Measurements from ENCODE around the gene LCN10. TPM values are rescaled to one million over a fixed set of nuclear protein-coding genes. Genes with fewer than 3 reads are reported as not detected.

Gene LCN10
- total and polyA plus RNA-seq, 9 of the 15 experiments (the other 6 are each of a cell fraction or from before 2014, with no cell fraction given) = 0.10 to 0.21 (median 0.14) TPM; not detected in 6

DNA sequence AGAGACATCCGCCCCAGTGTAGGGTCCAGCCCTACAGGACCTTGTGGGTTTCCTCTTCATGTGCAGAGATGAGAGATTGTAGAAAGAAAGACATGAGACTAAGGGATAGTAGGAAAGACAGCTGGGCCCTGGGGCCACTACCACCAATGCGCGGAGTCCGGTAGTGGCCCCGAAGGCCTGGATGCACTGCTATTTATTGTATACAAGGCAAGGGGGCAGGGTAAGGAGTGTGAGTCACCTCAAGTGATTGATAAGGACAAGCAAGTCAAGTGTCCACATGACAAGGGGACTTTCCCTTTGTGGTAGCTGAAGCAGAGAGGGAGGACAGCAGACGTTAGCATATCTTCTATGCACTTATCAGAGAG is 42.2 kb upstream of the LCN10 start (continued):
- TF ChIP-seq CEBPZ (IDR thresholded peaks at IDR 0.05; ENCODE audit: borderline replicate concordance, low read depth, low read length) (no peak), JUN (IDR thresholded peaks at IDR 0.05; ENCODE audit: borderline replicate concordance, low read depth, low read length) (peak; percentile 83), JUN (CRISPR knock-in tag; IDR thresholded peaks at IDR 0.05; ENCODE audit: borderline replicate concordance) (no peak), NKRF (IDR thresholded peaks at IDR 0.05; ENCODE audit: borderline replicate concordance) (no peak), ZNF175 (CRISPR knock-in tag; IDR thresholded peaks at IDR 0.05; ENCODE audit: low read depth) (0 out of 2 replicates have a peak, but pooled peaks have one; percentile 37), ZNF512 (tag; IDR thresholded peaks at IDR 0.05) (no peak), CBX5 (IDR thresholded peaks at IDR 0.05; ENCODE audit: borderline replicate concordance, low read depth) (no peak), KHSRP (IDR thresholded peaks at IDR 0.05) (no peak), EHMT2 (IDR thresholded peaks at IDR 0.05) (no peak), NR1H2 (CRISPR knock-in tag; IDR thresholded peaks at IDR 0.05) (no peak), ZC3H11A (IDR thresholded peaks at IDR 0.05; ENCODE audit: low read depth, low read length) (no peak), TARDBP (IDR thresholded peaks at IDR 0.05) (no peak), ESRRA (IDR thresholded peaks at IDR 0.05; ENCODE audit: borderline replicate concordance, low read depth) (0 out of 2 replicates have a peak, but pooled peaks have one; percentile 17), BHLHE40 (IDR thresholded peaks at IDR 0.05; ENCODE audit: low read length) (peak; percentile 92), ZBTB9 (CRISPR knock-in tag; IDR thresholded peaks at IDR 0.05) (no peak), YY1 (IDR thresholded peaks at IDR 0.05; ENCODE audit: borderline replicate concordance in 1 of 3, control insufficient read depth in 1 of 3, extremely low read depth in 1 of 3, insufficient read depth in 3 of 3, insufficient read length in 1 of 3, insufficient replicate concordance in 2 of 3, low read depth in 1 of 3, low read length in 2 of 3) (no peak), MAFG (tag; conservative IDR thresholded peaks at IDR 0.05) (no peak), ZNF217 (CRISPR knock-in tag; IDR thresholded peaks at IDR 0.05) (no peak), POLR2G (IDR thresholded peaks at IDR 0.05; ENCODE audit: low read depth, low read length) (0 out of 2 replicates have a peak, but pooled peaks have one; percentile 35)
- TF ChIP-seq, protein P1, sequence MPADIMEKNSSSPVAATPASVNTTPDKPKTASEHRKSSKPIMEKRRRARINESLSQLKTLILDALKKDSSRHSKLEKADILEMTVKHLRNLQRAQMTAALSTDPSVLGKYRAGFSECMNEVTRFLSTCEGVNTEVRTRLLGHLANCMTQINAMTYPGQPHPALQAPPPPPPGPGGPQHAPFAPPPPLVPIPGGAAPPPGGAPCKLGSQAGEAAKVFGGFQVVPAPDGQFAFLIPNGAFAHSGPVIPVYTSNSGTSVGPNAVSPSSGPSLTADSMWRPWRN (IDR thresholded peaks at IDR 0.05; ENCODE audit: low read depth) = no peak
